ENCODE measurements around the gene DHRS7B. TPM values are rescaled to one million over a fixed set of nuclear protein-coding genes. Genes with fewer than 3 reads are reported as not detected.

DHRS7B gene
- total and polyA plus RNA-seq, 2 of the 13 experiments (the other 11 are each of a cell fraction or from before 2014, with no cell fraction given), result 20.0 to 35.8 TPM

DNA sequence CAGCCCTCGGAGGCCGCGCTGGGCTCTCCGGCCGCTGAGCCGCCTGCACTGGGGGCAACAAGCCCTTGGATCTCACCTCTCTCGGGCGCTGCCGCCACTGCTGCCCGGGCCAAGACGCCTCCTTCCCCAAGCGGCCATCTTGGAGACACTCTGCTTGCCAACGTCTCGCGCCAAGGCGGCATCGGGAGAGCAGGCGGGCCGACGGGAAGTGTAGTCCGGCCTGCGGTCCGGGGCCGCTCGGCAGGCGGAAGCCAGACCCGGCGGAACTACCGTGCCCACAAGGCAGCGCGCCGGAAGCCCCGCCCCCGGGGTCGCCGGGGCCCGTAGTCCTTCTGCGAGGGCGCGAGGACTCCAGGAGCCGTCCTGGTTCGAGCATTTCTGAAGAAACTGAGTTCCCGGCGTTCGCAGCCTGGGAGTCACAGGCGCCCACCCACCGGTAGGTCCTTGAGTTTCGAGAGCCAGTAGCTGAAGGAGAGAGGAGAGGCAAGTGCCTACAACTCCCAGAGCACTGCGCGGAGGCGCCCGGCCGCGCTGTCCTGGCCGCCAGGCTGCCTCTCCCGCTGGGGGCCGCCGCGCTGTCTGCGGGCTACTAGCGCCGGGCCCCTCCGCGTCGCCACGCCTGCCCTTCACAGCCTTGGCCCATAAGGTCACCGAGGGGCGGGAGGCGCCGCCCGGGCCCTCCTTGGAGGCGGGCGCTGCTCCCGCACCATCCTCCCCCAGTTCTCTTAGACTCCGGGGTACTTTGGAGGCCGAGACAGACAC lies 87.4 kb downstream of the DHRS7B start, which contains the start of gene TMEM11 (continued):
- no peak for TF ChIP-seq MAFG (CRISPR knock-in tag; IDR thresholded peaks at IDR 0.05)
- TF ChIP-seq ZNF317 (CRISPR knock-in tag; IDR thresholded peaks at IDR 0.05), result no peak
- TF ChIP-seq, protein P1, sequence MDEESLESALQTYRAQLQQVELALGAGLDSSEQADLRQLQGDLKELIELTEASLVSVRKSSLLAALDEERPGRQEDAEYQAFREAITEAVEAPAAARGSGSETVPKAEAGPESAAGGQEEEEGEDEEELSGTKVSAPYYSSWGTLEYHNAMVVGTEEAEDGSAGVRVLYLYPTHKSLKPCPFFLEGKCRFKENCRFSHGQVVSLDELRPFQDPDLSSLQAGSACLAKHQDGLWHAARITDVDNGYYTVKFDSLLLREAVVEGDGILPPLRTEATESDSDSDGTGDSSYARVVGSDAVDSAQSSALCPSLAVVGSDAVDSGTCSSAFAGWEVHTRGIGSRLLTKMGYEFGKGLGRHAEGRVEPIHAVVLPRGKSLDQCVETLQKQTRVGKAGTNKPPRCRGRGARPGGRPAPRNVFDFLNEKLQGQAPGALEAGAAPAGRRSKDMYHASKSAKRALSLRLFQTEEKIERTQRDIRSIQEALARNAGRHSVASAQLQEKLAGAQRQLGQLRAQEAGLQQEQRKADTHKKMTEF (CRISPR knock-in tag; IDR thresholded peaks at IDR 0.05), result peak; percentile 92
- no peak for TF ChIP-seq EP300 (IDR thresholded peaks at IDR 0.05; ENCODE audit: low read depth in 2 of 2, low read length in 2 of 2)
- no peak for TF ChIP-seq EP300 (CRISPR knock-in tag; IDR thresholded peaks at IDR 0.05; ENCODE audit: borderline replicate concordance)
- TF ChIP-seq ZNF614 (CRISPR knock-in tag; IDR thresholded peaks at IDR 0.05; ENCODE audit: borderline replicate concordance), result no peak
- TF ChIP-seq GATAD1 (CRISPR knock-in tag; IDR thresholded peaks at IDR 0.05), result peak; percentile 89
- no peak for TF ChIP-seq EHMT2 (IDR thresholded peaks at IDR 0.05; ENCODE audit: borderline replicate concordance, low read depth, low read length)
- TF ChIP-seq, protein P2, sequence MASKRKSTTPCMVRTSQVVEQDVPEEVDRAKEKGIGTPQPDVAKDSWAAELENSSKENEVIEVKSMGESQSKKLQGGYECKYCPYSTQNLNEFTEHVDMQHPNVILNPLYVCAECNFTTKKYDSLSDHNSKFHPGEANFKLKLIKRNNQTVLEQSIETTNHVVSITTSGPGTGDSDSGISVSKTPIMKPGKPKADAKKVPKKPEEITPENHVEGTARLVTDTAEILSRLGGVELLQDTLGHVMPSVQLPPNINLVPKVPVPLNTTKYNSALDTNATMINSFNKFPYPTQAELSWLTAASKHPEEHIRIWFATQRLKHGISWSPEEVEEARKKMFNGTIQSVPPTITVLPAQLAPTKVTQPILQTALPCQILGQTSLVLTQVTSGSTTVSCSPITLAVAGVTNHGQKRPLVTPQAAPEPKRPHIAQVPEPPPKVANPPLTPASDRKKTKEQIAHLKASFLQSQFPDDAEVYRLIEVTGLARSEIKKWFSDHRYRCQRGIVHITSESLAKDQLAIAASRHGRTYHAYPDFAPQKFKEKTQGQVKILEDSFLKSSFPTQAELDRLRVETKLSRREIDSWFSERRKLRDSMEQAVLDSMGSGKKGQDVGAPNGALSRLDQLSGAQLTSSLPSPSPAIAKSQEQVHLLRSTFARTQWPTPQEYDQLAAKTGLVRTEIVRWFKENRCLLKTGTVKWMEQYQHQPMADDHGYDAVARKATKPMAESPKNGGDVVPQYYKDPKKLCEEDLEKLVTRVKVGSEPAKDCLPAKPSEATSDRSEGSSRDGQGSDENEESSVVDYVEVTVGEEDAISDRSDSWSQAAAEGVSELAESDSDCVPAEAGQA (IDR thresholded peaks at IDR 0.05; ENCODE audit: low read depth), result peak; percentile 67; the same call in 1 of the 2 replicates
- TF ChIP-seq, protein P2 (CRISPR knock-in tag; IDR thresholded peaks at IDR 0.05; ENCODE audit: borderline replicate concordance), result no peak
- no peak for TF ChIP-seq ZNF639 (CRISPR knock-in tag; conservative IDR thresholded peaks at IDR 0.05)
- TF ChIP-seq ZNF18 (CRISPR knock-in tag; IDR thresholded peaks at IDR 0.05; ENCODE audit: insufficient replicate concordance), result peak; percentile 59
- TF ChIP-seq KDM2A (CRISPR knock-in tag; IDR thresholded peaks at IDR 0.05; ENCODE audit: borderline replicate concordance, low read depth), result peak; percentile 55; the same call in 1 of the 2 replicates
- TF ChIP-seq, protein P3, sequence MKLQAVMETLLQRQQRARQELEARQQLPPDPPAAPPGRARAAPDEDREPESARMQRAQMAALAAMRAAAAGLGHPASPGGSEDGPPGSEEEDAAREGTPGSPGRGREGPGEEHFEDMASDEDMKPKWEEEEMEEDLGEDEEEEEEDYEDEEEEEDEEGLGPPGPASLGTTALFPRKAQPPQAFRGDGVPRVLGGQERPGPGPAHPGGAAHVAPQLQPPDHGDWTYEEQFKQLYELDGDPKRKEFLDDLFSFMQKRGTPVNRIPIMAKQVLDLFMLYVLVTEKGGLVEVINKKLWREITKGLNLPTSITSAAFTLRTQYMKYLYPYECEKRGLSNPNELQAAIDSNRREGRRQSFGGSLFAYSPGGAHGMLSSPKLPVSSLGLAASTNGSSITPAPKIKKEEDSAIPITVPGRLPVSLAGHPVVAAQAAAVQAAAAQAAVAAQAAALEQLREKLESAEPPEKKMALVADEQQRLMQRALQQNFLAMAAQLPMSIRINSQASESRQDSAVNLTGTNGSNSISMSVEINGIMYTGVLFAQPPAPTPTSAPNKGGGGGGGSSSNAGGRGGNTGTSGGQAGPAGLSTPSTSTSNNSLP (IDR thresholded peaks at IDR 0.05; ENCODE audit: low read depth, low read length), result no peak
- peak; percentile 66 for TF ChIP-seq ZNF563 (CRISPR knock-in tag; IDR thresholded peaks at IDR 0.05)
